Measurements from ENCODE around the gene SRR.
"Not testable (repeated sequence)": the region's sequence is repeated elsewhere in the genome, so short reads cannot be mapped to it uniquely, and the experiment has no call there.

Gene SRR

DNA sequence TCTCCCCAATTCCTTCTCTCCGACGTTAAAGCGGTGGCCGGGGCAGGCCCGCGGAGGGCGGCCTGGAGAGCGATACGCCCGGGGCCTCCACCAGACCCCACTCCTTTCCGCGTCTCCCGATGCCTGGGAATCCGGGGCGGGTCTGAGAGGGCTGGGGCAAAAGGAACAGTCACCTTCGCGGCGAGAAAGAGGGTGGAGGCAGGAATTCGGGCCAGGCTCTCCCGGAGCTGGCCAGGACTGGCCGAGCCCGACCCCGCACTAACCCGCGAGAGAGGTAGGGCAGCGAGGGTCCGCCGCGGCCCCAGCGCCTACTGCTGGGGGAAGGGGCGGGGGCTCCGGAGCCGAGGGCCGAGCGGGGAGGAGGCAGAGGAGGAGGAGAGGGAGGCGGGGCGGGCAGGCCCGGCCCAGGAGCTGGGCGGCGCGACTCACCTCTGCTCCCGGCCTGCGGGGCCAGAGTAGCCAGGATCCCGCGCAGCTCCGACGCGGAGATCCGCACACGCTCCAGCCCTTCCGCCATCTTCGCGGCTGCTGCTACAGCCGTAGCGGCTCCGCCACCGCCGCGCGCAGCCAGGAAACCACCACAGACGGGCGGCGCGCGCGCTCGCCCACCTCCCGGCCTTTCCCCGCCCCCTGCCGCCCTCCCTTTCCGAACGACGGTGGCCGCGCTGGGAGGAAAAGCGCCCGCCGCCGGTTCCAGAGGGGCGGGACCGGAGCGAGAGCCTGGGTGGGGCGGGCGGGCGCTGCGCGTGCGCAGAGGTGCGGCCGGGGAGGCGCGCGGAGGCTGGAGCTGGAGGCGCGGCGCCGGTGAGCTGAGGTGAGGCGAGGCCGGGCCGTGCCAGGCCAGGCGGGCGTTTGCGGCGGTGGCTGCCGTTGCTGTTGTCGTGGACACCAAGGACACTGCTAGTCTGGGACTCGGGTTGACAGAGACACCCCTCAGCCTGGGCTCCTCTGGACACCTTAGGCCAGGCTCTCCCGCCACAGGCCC, at the start of gene SRR, which contains the start of gene SMG6:
SRR (plus strand) TSS at position 747 of the 985 bp plus-strand sequence. CDS start 11,611 bp downstream, outside the sequence.
SMG6 (minus strand) TSS at position 582 of the 985 bp plus-strand sequence; CDS start at position 517, 65 bp downstream.
- peak; percentile 96 for DNase-seq

GRCh38 chr17:2258830-2259229, 44.9 kb upstream of the SRR start:
- not testable (repeated sequence) for DNase-seq

DNA sequence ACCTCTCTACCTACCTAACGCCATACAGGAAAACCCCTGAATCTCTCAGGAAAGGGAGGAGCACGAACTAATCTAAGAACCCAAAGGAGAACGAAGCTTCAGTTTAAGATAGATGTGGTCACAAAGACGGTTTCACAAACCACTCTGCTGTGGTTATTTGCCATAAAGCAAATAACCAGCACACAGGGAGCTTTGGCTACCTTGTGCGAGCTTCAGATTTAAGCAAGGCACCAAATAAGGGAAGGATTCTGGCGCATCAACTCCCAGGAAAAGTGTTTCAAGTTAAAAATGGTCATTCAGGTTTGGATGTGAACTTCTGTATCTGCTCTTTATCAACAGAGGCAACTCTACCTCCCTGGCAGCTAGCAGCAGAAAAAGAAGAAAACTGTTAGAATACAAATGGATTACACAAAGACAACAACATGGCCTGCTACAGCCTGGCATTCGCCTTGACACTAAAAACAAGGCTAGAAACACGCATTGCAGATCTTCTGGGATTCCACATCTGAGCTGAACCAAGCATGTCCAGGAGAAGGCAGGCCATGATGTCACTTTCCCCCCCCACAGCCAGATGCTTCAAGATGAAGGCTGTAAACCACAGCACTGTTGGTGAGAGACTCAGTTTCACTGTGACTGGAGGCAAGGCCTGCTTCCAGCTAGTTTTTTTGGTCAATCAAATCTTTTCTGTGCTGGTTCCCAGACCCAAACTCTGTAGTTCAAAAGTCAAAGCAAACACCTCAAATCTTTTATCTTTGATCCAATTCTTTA, 43.8 kb upstream of the SRR start:
- DNase-seq = peak; percentile 69

- no peak for DNase-seq
Observed at GRCh38 chr17:2262135-2262587, 41.6 kb upstream of the SRR start.

- no peak for DNase-seq
Observed at GRCh38 chr17:2263183-2264066, 40.3 kb upstream of the SRR start.

GRCh38 chr17:2264067-2264860, 39.5 kb upstream of the SRR start:
- no peak for DNase-seq

DNA sequence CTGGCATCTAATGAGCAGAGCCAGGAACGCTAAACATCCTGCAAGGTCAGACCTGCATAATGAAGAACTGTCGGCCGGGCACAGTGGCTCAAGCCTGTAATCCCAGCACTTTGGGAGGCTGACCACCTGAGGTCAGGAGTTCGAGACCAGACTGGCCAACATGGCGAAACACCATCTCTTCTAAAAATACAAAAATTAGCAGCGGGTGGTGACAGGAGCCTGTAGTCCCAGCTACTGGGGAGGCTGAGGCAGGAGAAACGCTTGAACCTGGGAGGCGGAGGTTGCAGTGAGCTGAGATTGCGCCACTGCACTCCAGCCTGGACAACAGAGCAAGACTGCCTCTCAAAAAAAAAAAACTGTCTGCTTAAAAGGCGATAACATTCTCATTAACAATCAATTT, 38.6 kb upstream of the SRR start:
- not testable (repeated sequence) for DNase-seq

DNA sequence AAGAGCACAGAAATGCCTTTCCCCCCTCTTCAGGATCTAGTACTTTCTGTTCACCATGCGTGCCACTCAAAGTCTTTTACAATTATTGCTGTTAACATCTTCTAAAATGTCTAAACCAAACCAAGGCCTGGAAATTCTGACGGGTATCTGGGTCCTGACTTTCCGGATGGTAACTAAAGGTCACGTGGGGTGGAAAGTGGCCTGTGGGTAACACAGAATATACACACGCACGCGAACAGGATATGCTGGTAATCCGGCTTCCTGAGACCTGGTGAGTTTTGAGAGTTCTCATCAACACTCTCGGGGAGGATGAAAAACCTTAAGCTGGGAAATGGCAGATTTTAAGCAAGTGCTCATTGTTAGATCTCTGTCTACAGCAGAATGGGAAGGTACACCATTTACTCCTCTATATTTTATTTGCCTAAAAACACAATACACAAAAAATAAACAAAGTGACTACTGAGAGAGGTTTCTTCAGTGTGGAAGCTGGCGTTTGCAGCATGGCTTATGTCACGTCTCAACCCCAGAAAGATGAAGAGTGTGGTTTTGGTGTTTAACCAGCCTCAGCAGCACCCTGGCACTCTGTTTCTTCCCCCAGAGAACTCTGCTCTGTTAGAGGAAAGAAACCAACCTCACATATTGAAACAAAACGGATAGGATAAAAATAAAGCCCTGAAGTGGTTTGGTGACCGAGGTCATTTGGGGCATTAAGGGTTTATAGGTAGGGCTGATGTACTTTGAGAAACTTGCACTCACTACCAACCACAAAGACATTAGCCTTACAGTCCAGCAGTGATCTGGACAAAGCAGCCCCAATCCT, 37.5 kb upstream of the SRR start:
- DNase-seq = peak; percentile 82

- no peak for DNase-seq
Observed at GRCh38 chr17:2266865-2267228, 36.9 kb upstream of the SRR start.

GRCh38 chr17:2267354-2267753, 36.4 kb upstream of the SRR start:
- DNase-seq = no peak

GRCh38 chr17:2271985-2272702, 31.6 kb upstream of the SRR start:
- no peak for DNase-seq

GRCh38 chr17:2274414-2274813, 29.3 kb upstream of the SRR start:
- DNase-seq = no peak

DNA sequence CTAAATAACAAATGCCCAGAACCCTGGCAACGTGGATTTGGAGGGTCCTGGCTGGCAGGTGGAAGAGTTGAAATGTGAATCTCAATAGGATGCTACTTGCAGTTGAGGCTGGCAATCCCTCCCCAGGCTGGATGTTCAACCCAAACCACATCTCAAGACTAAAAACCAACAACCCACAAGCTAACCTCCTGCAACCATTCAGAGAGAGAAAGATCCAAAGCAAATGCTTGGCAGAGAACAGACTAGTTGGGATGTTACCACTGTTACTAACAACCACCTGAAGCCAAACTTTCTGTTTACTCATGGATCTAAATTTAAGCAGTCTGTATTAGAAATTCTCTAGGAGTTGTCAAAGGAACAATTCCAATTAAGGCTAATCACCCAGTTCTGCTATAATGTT, 28.0 kb upstream of the SRR start:
- DNase-seq = no peak

DNA sequence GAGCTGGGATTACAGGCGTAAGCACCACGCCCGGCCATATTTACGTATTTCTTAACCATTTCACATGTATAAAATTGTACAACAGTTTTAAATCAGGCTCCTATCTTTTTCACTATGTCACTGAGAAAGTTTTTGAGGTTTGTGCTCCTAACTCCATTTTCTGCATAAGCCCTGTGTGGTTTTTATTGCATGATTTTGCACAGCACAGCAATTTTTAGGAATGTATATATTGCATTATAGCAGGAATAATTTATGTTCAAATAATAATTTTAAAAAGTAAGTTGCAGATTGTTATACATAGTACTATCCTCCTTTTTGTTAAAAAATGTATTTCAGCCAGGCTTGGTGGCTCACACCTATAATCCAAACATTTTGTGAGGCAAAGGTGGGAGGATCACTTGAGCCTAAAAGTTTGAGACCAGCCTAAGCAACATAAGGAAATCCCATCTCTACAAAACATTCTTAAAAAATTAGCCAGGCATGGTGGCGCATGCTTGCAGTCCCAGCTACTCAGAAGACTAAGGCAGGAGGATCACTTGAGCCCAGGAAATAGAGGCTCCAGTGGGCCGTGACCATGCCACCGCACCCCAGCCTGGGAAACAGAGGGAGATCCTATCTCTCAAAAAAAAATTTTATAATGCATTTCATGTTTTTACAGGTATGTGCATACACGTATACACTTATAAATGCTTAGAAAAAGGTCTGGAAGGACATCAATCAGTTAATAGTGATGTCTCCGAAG, 26.1 kb upstream of the SRR start:
- DNase-seq = no peak

GRCh38 chr17:2279707-2280106, 24.0 kb upstream of the SRR start:
- DNase-seq = no peak

DNA sequence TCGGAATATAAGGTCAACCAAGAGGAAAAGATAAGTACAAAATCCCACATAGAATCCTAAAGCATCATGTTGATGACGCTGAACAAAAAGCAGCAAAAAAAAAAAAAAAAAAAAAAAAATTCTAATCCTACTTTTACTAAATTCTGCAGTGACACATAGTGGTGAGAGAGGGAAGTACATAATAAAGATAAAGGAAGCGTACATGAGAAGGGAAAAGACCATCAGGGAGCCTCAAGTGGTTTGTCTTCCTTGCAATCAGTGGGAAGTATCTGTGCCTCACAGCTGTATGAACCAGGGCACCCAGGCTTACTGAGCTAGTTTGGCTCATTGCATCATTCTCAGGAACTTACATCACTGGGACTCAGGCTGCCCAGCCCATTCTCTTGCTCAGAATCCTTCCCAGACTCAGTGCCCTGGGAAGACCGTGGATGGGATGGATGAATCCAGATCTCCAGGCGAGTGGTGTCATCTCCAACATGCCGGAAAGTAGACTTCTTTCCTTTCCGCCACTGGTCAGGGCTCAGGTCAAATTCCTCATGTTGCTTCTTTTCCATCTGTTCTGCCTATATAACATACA, 21.4 kb upstream of the SRR start:
- DNase-seq = no peak

DNA sequence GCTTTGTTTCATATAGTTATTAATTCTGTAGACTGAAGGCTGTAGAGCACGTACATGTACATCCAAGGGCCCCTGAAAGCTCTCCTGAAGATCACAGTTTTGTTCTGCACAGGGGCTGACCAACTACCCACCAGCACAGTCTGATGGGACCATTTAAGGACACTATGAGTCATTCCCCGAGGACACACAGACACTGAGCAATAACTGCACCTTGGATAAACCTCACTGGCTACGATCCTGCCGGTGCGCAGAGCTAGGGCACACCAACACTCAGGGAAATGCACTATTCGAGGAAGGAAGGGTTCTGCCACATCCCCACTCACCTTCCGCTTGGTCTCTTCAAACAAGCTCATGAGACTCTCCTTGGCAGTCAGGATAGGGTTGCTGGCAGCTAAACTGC, 20.4 kb upstream of the SRR start:
- DNase-seq = no peak

DNA sequence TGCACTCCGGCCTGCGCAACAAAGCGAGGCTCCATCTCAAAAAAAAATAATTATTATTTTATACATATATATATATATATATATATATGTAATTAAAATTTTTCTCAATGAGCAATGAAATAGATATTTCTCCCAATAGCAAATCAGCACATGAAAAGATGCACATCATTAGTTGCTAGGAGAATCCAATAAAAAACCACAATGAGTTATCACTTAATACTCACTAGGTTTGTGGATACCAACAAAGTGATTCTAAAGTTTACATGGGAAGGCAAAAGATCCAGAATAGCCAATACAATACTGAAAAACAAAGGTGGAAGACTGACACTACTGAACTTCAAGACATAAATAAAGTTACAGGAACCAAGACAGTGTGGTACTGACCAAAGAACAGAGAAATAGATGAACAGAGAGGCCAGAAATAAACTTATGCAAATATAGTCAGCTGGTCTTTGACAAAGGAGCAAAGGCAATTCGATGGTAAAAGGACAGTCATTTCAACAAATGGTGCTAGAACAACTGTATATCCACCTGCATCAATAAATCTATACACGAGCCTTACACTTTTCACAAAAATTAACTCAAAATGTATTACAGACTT, 13.8 kb upstream of the SRR start:
- no peak for DNase-seq

DNA sequence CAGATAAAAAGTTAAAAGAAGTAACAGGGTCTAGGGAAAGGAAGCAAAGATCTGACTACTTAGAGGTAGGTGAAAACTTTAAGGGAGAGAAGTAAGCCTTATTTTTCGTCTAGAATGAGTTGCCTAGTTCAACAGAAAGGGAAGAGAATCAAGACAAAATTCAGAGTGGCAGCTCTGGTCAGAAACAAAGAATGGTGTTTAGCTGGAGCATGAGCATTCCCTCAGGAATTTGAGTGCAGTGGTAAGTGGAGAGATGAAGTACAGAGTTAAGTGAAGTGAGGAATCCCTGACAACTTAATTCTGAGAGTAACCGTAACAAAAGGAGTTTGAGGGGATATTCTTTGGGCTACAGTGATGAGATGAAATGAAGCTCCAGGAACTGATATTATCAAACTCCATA, 11.7 kb upstream of the SRR start:
- no peak for DNase-seq
